Measurements from ENCODE around the gene KCNH2.

The KCNH2 gene

DNA sequence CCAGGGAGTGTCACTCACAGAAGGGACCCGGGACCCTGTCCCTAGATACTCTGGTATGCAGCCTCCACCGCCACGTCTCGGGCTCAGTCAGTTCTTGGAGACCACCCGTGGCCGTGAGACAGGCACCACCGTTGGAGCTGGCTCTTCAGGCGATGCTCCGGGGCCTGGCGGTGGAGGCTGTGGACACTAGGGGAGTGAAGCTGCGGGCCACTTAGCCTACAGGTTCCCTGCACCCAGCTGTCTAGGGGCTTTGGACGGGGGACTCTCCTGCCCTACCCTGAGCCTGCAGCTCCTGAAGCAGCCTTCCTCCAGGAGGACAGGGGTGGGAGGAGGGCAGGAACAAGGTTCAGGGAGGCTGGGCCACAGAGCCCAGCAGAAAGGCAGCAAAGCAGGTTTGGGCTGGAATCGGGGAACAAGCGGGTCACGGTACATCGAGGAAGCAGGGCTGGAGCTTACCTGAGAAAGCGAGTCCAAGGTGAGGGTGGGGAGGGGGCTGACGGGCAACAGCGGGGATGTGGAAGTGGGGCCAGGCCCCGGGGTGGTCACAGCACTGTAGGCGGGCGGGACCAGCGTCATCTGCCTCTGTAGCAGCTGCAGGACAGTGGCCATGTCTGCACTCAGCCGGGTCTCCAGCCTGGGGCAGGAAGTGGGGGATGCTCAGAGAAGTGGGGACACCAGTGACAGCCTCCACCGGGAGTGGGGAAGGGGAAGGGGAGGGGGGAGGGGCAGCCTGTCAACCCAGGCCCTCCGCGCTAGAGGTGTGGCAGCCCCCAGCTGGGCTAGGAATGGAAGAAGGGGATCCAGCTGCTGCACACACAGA, 31.5 kb downstream of the KCNH2 start:
- TF ChIP-seq, protein P1, sequence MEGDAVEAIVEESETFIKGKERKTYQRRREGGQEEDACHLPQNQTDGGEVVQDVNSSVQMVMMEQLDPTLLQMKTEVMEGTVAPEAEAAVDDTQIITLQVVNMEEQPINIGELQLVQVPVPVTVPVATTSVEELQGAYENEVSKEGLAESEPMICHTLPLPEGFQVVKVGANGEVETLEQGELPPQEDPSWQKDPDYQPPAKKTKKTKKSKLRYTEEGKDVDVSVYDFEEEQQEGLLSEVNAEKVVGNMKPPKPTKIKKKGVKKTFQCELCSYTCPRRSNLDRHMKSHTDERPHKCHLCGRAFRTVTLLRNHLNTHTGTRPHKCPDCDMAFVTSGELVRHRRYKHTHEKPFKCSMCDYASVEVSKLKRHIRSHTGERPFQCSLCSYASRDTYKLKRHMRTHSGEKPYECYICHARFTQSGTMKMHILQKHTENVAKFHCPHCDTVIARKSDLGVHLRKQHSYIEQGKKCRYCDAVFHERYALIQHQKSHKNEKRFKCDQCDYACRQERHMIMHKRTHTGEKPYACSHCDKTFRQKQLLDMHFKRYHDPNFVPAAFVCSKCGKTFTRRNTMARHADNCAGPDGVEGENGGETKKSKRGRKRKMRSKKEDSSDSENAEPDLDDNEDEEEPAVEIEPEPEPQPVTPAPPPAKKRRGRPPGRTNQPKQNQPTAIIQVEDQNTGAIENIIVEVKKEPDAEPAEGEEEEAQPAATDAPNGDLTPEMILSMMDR (IDR thresholded peaks at IDR 0.05; ENCODE audit: control extremely low read depth, extremely low read depth, low read depth, missing control alignments): no peak
- DNase-seq (ENCODE audit: extremely low spot score): no peak
- ChIA-PET CTCF (interaction anchor here (3.0 kb wide), 1 partner anchor 48 kb away, joined by 8 read pairs; no protein-coding TSS in a partner anchor), POLR2A (no interaction called here)

GRCh38 chr7:150945853-150946420, 32.2 kb downstream of the KCNH2 start:
- POLR2A ChIA-PET: no interaction called here
- no peak for DNase-seq (ENCODE audit: extremely low spot score)
- TF ChIP-seq, protein P1 (IDR thresholded peaks at IDR 0.05; ENCODE audit: control extremely low read depth, extremely low read depth, low read depth, missing control alignments): no peak
- CTCF ChIA-PET: interaction anchor here (3.0 kb wide), 1 partner anchor 48 kb away, joined by 8 read pairs; no protein-coding TSS in a partner anchor

DNA sequence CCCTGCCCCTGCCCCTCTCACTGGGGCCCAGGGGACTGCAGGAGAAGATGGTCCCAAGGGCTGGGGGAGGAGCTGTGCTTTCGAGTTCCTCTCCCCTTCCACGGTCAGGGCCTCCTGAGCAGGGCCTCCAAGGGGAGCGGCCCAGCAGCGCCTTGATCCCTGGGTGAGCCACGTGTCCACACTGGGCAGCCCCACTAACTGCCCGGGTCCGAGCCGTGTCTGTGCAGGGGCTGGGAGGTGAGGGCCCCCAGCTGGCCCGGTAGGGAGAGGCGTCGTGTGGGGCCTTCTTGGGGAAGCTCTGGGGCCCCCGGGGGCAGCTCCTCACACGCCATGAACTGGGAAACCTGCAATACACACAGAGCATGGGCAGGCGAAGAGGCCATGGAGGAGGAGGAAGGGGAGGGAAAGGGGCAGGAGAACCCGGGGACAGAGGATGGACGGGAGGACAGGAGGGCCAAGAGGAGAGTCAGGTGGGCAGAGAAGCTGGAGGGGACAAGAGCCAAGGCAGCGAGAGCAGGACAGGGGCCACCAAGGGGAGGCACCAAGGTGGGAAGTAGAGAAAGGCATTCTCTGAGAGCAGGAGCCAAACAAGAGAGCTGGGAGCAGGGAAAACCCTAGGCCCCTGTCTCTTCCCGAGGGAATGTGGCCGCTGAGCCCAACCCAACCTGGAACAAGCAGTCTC, 32.8 kb downstream of the KCNH2 start:
- no peak for DNase-seq (ENCODE audit: extremely low spot score)
- ChIA-PET CTCF (interaction anchor here (3.0 kb wide), 1 partner anchor 47 kb away, joined by 8 read pairs; no protein-coding TSS in a partner anchor), POLR2A (no interaction called here)
- TF ChIP-seq, protein P1 (IDR thresholded peaks at IDR 0.05; ENCODE audit: control extremely low read depth, extremely low read depth, low read depth, missing control alignments): no peak

- CTCF ChIA-PET: interaction anchor here (1.4 kb wide), 1 partner anchor 19 kb away, joined by 3 read pairs; no protein-coding TSS in a partner anchor
- TF ChIP-seq, protein P1 (IDR thresholded peaks at IDR 0.05; ENCODE audit: control extremely low read depth, extremely low read depth, low read depth, missing control alignments): no peak
- POLR2A ChIA-PET: no interaction called here
- DNase-seq (ENCODE audit: extremely low spot score): no peak
Observed at GRCh38 chr7:150944066-150945042, 33.8 kb downstream of the KCNH2 start.

DNA sequence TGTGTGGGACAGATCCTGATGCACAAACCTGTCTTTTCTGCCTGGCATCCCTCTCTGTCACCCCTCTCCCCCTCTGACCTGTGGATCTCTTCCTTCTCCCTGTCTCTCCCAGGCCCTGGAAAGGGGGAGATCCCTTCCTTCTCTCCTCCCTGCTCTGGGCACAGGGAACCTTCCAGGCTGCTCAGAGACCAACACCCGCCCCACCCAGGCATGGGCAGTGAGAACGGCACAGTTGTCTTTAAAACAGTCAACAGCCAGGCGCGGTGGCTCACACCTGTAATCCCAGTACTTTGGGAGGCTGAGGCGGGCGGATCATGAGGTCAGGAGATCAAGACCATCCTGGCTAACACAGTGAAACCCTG, 34.7 kb downstream of the KCNH2 start:
- POLR2A ChIA-PET: no interaction called here

More for the DNA sequence above, 34.7 kb downstream of the KCNH2 start:
- DNase-seq (ENCODE audit: extremely low spot score): no peak
- TF ChIP-seq, protein P1 (IDR thresholded peaks at IDR 0.05; ENCODE audit: control extremely low read depth, extremely low read depth, low read depth, missing control alignments): no peak
- CTCF ChIA-PET: interaction anchor here (1.2 to 1.4 kb wide), 2 partner anchors 11 to 19 kb away, joined by 3 read pairs; no protein-coding TSS in a partner anchor

All from GM10248 (cell line).